Dermis lymphatic vessel endothelial cell (primary cell): ENCODE measurements around the gene LPIN1. TPM values are rescaled to one million over a fixed set of nuclear protein-coding genes. Genes with fewer than 3 reads are reported as not detected.

Experiments used
- total RNA-seq: library from RNA; depleted of rRNA; stranded (reverse); fragments of >200 nt; gene quantifications from 2 replicates; pipeline ENCODE4 v1.2.1, GENCODE V29; 2014

Gene LPIN1, protein sequence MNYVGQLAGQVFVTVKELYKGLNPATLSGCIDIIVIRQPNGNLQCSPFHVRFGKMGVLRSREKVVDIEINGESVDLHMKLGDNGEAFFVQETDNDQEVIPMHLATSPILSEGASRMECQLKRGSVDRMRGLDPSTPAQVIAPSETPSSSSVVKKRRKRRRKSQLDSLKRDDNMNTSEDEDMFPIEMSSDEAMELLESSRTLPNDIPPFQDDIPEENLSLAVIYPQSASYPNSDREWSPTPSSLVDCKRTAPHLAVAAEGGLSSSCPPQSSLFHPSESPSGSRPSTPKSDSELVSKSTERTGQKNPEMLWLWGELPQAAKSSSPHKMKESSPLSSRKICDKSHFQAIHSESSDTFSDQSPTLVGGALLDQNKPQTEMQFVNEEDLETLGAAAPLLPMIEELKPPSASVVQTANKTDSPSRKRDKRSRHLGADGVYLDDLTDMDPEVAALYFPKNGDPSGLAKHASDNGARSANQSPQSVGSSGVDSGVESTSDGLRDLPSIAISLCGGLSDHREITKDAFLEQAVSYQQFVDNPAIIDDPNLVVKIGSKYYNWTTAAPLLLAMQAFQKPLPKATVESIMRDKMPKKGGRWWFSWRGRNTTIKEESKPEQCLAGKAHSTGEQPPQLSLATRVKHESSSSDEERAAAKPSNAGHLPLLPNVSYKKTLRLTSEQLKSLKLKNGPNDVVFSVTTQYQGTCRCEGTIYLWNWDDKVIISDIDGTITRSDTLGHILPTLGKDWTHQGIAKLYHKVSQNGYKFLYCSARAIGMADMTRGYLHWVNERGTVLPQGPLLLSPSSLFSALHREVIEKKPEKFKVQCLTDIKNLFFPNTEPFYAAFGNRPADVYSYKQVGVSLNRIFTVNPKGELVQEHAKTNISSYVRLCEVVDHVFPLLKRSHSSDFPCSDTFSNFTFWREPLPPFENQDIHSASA
- 10.9 and 15.0 TPM in 2 replicates for total RNA-seq

DNA sequence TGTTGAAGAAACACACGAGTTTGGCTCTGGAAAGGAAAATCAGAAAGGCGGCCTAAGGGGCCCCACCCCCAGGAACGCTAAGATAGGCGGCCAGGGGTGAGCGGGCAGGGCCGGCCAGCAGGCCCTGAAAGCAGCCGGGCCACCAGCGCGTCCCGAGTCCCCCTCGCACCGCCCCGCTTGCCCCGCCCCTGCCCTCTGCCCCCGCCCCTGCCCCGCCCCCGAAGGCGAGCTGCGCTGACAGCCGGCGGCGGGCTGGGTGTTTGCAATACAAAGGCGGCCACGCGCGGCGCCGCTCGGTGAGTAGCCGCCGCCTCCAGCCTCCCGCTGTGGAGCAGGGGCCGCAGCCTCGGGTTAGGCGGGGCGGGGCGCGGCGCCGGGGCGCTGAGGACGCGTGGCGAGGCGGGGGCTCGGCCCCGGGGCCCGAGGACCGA lies at the start of gene LPIN1:
TSS of gene LPIN1 (plus strand) at position 257 of the 431 bp plus-strand sequence. CDS start 18,910 bp downstream, outside the sequence.

Other genes with a start within 250 kb of the LPIN1 start
- 0.11 and 0.26 TPM in 2 replicates for gene GREB1, start 212.6 kb upstream of the LPIN1 start, total RNA-seq
- not detected in 2 replicates for gene NTSR2, start 76.4 kb upstream of the LPIN1 start, total RNA-seq